ENCODE results near the gene KAZN. TPM values are rescaled to one million over a fixed set of nuclear protein-coding genes. Genes with fewer than 3 reads are reported as not detected.

Gene KAZN
- total RNA-seq, 1 experiment from 2014 or later, result 15.6 TPM

GRCh38 chr1:14889825-14890440, 291.4 kb downstream of the KAZN start:
- CTCF ChIA-PET, result no interaction called here
- no TSS peak for BruUV-seq (replicated peaks)
- TF ChIP-seq EZH2 (IDR thresholded peaks at IDR 0.05; ENCODE audit: low read depth), result no peak
- no peak for TF ChIP-seq CTCF (conservative IDR thresholded peaks at IDR 0.05)
- H3K4me2 ChIP-seq, result no peak overlapping the region
- H3K4me3 ChIP-seq, result no peak overlapping the region
- no peaks in the 10 kb centered on the region for H3K9me2 ChIP-seq (ENCODE audit: insufficient read depth)
- intact Hi-C loops (cut with micrococcal nuclease; ENCODE audit: unreplicated experiment), result no loop called here
- H3F3A ChIP-seq (ENCODE audit: insufficient read depth, low read depth), result no peaks in the 10 kb centered on the region
- H3K27ac ChIP-seq, result no peak overlapping the region
- H3K27me3 ChIP-seq (ENCODE audit: insufficient read depth, low read depth), result no peaks in the 10 kb centered on the region
- H4K20me1 ChIP-seq (ENCODE audit: insufficient read depth), result no peaks in the 10 kb centered on the region
- H3K4me1 ChIP-seq (replicated peaks; ENCODE audit: insufficient read depth), result no peaks in the 10 kb centered on the region
- DNase-seq, result no peak
- POLR2A ChIA-PET (ENCODE audit: unreplicated experiment), result no interaction called here
- no peak overlapping the region for H2AFZ ChIP-seq
- H3K9me3 ChIP-seq (ENCODE audit: insufficient read depth, low read depth), result no peaks in the 10 kb centered on the region
- no peaks in the 10 kb centered on the region for H3K79me2 ChIP-seq (ENCODE audit: low read depth)
- H3K36me3 ChIP-seq (ENCODE audit: low read depth), result no peaks in the 10 kb centered on the region

DNA sequence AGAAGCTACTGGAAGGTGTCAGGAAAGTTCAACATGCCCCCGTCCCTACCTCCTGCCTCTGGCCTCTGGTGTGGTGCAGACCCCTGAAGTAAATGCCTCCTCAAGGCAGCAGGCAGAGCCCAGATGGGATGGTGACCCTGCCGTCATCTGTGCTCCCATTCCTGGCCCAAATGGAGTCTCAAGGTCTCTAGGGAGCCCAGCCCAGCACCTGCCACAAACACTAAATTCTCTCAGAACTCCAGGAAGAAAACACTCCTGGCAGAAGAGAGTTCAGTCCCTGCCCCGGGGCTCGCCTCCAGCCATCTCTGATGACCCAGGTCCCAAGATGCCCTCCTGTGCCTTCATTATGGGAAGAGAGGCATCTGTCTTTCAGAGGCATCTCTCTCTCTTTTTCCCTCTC, 293.5 kb downstream of the KAZN start:
- no peaks in the 10 kb centered on the region for H3K9me2 ChIP-seq (ENCODE audit: insufficient read depth)
- no peak overlapping the region for H3K27ac ChIP-seq
- no peaks in the 10 kb centered on the region for H3K4me1 ChIP-seq (replicated peaks; ENCODE audit: insufficient read depth)
- intact Hi-C loops (cut with micrococcal nuclease; ENCODE audit: unreplicated experiment), result no loop called here
- no peak for DNase-seq
- BruUV-seq (replicated peaks), result no TSS peak
- no peak overlapping the region for H2AFZ ChIP-seq
- H4K20me1 ChIP-seq (ENCODE audit: insufficient read depth), result no peaks in the 10 kb centered on the region
- CTCF ChIA-PET, result interaction anchor here (0.7 kb wide), 1 partner anchor 87 kb away, joined by 3 read pairs; no protein-coding TSS in a partner anchor
- H3K27me3 ChIP-seq (ENCODE audit: insufficient read depth, low read depth), result no peaks in the 10 kb centered on the region
- no peaks in the 10 kb centered on the region for H3K9me3 ChIP-seq (ENCODE audit: insufficient read depth, low read depth)
- no peaks in the 10 kb centered on the region for H3K36me3 ChIP-seq (ENCODE audit: low read depth)
- POLR2A ChIA-PET (ENCODE audit: unreplicated experiment), result no interaction called here
- H3F3A ChIP-seq (ENCODE audit: insufficient read depth, low read depth), result no peaks in the 10 kb centered on the region
- no peak overlapping the region for H3K4me2 ChIP-seq
- H3K4me3 ChIP-seq, result no peak overlapping the region
- TF ChIP-seq EZH2 (IDR thresholded peaks at IDR 0.05; ENCODE audit: low read depth), result no peak
- H3K79me2 ChIP-seq (ENCODE audit: low read depth), result no peaks in the 10 kb centered on the region

DNA sequence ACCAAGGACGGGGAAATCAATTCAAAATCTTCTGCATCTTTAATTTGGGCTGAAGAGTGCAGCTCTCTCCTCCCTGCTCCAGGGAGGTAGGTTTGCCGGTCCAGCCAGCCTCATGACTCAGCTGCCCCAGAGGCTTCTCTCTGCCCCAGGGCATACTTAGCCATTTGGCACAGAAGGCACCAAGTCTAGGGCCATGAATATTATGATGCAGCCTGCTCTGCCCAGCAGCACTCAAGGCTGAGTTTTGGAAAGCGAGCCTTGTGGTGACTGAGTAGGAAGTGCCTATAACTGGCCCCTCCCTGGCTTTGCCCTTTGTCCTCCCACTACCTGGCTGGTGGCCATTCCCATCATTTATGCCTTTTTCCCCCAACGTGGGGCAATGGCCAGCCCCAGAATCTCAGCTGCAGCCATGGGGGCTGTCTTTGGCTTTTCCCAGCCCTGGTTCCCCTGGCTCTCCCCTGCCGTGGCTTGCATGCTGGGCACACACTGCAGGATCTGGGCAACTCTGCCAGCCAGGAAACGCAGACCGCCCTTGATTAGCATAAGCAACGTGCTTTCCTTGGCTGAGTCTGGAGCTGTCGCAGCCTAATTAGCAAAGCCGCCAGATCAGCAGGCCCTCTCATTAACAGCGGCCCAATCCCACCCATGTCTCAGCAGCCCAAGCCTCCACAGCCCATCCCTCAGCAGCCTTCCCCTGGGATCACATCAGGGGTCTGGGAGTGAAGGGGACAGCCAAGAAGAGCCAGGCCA, 296.5 kb downstream of the KAZN start:
- no TSS peak for BruUV-seq (replicated peaks)
- ChIA-PET POLR2A (ENCODE audit: unreplicated experiment) (no interaction called here), CTCF (no interaction called here)
- Histone ChIP-seq H3K4me1 (replicated peaks; ENCODE audit: insufficient read depth) (no peaks in the 10 kb centered on the region), H4K20me1 (ENCODE audit: insufficient read depth) (no peaks in the 10 kb centered on the region), H3K36me3 (ENCODE audit: low read depth) (no peaks in the 10 kb centered on the region), H3F3A (ENCODE audit: insufficient read depth, low read depth) (no peaks in the 10 kb centered on the region), H3K4me3 (no peak overlapping the region), H3K27me3 (ENCODE audit: insufficient read depth, low read depth) (no peaks in the 10 kb centered on the region), H2AFZ (no peak overlapping the region), H3K9me3 (ENCODE audit: insufficient read depth, low read depth) (no peaks in the 10 kb centered on the region), H3K4me2 (no peak overlapping the region), H3K27ac (no peak overlapping the region), H3K79me2 (ENCODE audit: low read depth) (no peaks in the 10 kb centered on the region), H3K9me2 (ENCODE audit: insufficient read depth) (no peaks in the 10 kb centered on the region)
- TF ChIP-seq EZH2 (IDR thresholded peaks at IDR 0.05; ENCODE audit: low read depth) (no peak), CTCF (conservative IDR thresholded peaks at IDR 0.05) (no peak)
- intact Hi-C loops (cut with micrococcal nuclease; ENCODE audit: unreplicated experiment), result no loop called here
- DNase-seq, result peak; percentile 52 to 65
